HG03558 (cell line): Measurements from ENCODE around the gene FAM187B.

ENCODE experiments used
- ATAC-seq: cut with Tn5 transposase; IDR thresholded peaks from one replicate; pipeline ENCODE4 v1.9.1; 2021; ENCODE audit warnings: moderate number of reproducible peaks; ENCODE audit not compliant: unreplicated experiment; ENCODE audit errors: extremely low read depth

FAM187B gene

DNA sequence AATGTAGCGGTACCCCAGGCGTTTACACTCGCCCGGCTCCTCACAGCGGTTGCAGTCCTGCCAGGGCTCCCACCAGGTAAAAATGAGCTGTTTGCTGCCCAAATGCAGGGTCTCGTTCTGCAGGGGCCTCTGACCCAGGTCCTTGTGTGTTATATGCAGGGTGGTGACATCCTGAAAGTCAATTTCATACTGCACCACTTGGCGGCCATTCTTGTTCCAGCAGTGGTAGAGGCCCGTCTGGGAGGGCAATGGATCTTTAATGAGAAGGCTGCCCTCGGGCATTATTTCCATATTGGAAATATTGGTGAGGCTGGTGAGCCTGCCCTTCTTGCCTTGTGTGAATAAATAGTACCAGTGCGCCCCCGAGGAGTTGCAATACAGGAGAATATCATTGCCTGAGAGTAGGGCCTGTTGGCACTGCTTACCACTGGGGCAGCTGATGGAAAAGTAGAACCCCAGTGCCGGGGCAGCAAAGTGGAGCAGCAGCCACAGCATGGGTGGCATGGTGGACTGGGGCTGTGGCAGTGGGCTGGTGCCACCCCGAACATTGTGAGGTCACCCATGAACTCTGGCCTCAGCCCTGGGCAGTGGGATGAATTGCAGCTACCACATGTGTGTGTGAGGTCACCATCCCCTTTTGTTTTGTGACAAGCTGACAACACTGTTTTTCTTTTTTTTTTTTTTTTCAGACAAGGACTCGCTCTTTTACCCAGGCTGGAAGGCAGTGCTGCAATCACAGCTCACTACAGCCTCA, at the start of gene FAM187B:
Gene FAM187B (minus strand): TSS at position 563 of the 754 bp plus-strand sequence. CDS start 59 bp downstream, at position 504.
- ATAC-seq = no peak

DNA sequence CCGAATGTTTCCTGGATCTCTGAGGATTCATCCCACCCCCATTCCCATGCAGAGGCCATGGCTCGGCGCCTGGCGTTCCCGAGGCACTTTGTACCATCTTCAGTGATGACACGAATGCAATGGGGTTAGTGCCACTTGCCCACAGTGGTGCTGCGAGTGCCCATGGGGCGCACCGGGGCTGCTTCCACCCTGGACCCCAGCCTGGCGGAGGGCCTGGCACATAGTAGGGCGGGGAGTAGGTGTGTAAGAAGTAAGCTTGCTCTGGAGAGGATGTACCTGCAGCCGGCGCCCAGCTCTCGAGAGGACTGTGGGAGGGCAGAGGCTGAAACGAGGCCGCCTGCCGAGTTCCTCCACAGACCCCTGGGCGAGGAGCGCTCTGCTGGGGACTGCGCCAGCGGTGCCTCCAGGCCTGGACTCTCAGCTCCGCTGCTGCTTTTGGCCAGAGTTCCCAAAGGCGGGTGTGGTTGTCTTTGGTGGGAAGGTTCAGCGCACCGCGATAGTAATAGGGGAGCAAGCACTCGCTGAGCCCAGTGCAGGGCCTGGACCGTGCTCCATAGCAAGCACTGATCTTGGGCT, 48.3 kb upstream of the FAM187B start:
- no peak for ATAC-seq

DNA sequence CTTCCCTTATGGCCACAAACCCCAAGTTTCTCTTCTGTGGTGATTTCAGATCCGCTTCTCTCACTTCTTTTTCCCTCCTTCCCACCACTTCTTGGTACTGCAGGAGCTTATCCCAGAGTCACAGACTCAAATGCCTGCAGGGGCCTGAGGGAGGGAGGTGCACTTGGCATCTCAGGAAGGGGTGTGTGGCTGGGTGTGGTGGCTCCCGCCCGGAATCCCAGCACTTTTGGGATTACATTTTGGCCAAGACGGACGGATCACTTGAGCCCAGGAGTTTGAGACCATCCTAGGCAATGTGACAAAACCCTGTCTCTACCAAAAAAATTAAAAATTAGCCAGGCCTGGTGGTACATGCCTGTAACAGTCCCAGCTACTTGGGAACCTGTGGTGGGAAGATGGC, 45.8 kb upstream of the FAM187B start:
- no peak for ATAC-seq

DNA sequence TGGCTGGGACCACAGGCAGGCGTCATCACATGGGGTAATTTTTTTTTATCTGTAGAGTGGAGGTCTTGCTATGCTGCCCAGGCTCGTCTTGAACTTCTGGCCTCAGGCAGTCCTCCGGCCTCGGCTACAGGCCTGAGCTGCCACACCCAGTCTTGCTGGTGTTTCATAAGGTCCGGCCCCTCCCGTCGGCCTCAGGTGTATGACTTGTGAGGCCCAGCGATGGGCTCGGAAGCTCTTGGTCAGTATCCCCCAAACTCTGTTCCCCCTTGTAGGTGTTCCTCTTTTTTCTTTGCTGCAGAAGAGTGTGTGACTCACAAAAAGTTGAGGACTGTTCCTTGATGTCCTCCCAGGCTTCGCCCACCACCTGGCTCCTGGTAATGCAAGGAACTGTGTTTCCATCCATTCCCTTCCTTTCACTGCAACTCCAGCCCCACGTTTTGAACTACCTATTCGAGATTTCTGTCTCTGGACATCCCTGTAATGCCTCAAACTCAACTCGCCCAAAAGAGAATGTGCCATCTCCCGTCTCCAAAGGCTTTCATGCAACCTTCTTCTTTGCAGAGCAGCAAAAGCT, 45.2 kb upstream of the FAM187B start:
- no peak for ATAC-seq

DNA sequence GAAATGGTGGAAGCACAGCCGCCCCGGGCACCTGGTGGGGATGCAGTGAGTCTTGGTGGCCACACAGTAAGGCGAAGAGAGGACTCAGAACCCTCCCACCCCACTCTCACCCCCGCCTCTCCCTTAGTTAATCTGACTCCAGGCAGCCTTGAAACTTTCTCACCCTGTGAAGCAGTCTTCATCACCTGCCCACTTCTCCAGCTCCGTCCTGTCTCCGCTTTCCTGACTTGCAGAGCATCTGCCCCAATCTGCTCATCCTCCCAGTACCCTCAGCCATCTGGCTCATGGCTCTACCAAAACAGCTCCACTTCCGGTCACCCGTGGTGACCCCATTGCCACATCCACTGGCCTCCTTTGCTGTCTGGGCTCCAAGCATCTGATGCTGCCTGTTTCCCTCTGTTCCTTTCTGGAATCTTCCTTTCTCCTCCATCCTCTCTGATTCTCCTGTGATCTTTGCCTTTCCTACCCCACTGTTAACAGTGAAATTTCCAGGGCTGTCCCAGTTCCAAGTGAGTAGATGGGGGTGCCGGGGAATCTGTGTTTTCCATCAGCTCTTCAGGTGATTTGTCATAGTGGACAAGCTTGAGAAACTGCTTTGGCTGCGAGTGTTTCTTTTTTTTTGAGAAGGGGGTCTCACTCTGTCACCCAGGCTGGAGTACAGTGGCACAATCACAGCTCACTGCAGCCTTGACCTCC, 44.6 kb upstream of the FAM187B start:
- no peak for ATAC-seq

DNA sequence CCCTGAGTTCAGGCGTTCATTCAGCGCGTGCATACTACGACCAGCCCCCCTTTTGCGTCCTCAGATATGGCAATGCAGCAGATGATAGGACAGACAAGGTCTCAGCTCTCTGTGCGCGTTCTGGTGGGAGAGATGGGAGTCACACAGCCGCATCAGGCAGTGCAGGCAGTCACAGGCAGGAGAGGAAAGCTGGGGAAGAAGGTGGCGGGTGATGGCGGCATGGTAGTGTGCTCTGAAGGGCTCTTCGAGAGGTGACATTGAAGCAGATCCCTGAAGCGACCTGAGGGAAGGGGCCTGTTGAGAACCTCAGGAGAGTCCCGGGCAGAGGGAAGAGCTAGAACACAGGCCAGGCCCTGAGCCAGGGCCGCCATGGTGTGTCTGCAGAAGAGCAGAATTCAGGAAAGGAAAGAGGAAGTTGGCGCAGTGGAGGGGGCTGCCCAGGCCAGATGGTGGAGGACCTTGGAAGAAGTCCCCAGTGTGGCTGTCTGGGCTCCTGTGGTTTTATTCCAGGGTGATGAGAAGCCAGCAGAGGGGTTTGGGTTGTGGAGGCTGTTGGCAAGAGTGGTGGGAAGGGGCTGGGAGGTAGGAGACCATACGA, 43.7 kb upstream of the FAM187B start:
- no peak for ATAC-seq

DNA sequence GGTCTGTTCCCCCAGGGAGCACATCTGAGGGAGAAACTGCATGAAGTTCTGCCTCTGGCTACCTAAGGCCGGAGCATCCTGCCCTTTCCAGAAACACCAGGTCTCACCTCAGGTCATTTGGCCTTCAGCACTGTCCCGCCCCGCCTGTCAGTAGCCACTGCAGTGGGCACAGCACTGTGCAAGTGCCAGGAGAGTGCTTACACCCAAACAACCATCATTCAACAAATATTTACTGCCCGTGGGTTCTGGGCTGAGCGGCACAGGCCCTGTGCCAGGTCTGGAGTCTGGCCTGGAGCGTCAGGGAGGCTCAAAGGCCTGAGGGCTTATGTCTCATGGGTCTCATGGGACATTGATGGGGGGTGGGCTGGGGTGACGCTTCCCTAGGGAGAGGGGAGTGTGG, 43.0 kb upstream of the FAM187B start:
- no peak for ATAC-seq

DNA sequence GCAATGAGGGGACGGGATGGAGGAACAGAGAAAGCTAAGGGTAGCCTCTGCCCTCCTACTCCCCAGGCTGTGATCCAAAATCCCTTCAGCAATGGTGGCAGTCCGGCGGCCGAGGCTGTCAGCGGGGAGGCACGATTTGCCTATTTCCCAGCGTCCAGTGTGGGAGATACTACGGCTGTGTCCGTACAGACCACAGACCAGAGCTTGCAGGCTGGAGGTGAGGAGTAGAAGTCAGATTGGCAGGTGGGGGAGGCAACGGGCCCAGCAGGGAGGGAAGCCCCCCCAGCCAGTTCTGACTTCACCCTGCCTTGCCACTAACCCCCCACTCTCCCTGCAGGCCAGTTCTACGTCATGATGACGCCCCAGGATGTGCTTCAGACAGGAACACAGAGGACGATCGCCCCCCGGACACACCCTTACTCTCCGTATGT, 41.9 kb upstream of the FAM187B start:
- ATAC-seq = no peak

DNA sequence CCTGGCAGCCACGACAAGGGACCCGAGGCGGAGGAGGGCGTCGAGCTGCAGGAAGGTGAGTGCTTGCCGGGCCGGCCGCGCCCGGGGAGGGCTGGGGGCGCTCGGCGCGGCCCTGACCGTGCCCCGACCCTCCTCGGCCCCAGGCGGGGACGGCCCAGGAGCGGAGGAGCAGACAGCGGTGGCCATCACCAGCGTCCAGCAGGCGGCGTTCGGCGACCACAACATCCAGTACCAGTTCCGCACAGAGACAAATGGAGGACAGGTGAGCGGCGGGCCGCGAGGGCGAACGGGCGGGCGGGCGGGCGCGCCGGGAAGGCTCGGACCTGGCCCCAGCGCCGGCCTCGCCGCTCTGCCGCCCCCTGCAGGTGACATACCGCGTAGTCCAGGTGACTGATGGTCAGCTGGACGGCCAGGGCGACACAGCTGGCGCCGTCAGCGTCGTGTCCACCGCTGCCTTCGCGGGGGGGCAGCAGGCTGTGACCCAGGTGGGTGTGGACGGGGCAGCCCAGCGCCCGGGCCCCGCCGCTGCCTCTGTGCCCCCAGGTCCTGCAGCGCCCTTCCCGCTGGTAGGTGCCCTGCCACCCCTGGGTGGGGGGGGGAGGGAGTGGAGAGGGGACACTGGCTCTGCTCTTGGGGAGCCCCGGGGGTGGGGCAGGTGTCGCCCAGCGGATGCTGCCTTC, 41.0 kb upstream of the FAM187B start:
- peak; percentile 31 for ATAC-seq

DNA sequence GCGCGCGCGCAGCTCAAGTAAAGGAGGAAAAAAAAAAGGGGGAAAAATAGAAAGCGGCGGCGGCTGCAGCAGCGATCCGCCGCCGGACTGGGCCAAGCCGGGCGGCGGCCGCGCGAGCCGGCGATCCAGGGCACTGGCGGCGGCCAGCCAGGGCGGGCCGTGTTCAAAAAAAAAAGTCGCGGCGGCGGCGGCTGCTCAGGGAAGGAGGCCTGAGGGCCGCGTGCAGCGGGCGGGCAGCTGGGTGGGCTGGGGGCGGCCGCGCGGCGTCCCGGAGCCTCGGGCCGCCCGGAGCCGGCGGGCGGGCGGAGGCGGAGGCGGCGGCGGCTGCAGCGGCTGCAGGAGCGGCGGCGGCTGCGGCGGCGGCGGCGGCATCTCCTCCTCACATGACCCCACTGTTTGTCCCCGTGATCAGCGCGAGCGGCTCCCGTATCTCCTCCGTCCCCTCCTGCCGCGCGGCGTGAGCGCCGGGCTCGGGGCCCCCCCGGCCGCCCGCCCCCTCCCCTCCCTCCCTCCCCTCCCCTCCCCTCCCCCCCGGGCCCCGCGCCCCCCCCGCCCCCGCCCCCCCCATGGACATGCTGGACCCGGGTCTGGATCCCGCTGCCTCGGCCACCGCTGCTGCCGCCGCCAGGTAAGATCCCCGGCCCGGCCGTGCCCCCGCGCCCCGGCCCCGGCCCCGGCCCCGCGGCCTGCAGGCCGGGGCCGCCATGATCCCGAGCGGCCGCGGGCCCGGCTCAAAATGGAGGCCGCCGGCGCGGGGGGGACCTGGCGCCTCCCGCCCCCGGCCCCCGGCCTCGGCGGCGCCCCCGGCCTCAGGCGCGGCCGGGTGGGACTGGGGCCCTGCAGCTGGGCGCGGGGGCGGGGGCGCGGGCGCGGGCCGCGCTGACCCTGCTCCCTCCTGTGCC, 40.2 kb upstream of the FAM187B start, which contains the start of gene USF2:
Gene USF2 (plus strand): TSS at position 427 of the 902 bp plus-strand sequence. CDS start 140 bp downstream, at position 567.
- ATAC-seq = peak; percentile 3

DNA sequence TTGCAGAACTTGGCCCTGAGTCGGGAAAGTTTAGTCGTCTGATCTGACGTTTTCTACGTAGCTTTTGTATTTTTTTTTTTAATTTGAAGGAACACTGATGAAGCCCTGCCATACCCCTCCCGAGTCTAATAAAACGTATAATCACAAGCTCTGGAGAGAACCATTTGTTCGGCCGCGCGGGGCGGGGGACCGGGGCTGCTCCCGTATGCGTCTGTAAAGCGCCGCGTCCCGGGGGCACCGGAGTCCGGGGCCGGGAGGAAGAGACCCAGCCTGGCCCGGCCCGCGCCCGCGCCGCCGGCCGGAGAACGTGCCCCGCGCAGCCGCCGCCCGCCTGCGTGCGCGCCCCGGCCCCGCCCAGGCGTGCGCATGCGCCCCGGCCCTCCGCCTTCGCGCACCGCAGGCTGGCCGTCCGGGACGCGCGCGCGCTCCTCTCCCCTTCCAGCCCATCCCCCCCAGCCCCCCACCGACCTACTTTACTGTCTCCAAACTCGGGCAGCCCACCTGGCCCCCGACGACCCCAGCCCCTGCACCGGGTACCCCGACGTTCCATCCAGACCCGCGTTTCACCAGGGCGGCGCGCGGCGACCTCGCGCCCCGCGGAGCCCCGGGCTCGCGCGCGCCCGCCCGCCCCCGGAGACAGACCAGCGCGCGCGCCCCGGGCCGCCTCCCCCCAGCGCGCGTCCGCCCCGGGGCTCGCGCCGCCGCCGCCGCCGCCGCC, 39.4 kb upstream of the FAM187B start:
- ATAC-seq = peak; percentile 9

DNA sequence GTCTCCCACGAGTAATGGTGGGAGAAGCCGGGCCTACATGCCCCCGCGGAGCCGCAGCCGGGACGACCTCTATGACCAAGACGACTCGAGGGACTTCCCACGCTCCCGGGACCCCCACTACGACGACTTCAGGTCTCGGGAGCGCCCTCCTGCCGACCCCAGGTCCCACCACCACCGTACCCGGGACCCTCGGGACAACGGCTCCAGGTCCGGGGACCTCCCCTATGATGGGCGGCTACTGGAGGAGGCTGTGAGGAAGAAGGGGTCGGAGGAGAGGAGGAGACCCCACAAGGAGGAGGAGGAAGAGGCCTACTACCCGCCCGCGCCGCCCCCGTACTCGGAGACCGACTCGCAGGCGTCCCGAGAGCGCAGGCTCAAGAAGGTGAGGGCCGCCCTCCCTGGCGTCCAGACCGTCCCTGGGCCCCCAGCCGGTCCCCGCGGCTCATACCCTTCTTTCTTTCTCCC, 38.8 kb upstream of the FAM187B start:
- ATAC-seq = no peak

DNA sequence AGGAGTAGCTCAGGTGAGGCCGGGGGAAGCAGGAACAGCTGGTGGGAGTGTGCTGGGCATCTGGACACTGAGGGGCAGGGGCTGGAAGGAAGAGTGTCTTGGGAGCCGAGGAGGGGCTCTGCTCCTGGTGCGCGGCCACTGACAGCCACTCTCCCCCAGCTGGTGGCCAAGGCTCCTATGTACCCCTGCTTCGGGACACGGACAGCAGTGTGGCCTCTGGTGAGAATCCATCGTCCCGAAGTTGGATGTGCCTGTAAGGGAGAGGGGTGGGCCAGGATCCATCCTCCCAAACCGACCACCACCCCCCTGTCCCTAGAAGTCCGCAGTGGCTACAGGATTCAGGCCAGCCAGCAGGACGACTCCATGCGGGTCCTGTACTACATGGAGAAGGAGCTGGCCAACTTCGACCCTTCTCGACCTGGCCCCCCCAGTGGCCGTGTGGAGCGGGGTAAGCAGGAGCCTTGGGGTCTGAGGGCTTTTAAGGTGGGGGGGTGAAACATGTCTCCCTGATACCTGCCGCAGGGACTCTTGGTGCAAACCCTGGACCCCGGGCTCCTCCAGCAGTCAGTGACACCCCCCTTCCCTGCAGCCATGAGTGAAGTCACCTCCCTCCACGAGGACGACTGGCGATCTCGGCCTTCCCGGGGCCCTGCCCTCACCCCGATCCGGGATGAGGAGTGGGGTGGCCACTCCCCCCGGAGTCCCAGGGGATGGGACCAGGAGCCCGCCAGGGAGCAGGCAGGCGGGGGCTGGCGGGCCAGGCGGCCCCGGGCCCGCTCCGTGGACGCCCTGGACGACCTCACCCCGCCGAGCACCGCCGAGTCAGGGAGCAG, 38.2 kb upstream of the FAM187B start:
- ATAC-seq = no peak

DNA sequence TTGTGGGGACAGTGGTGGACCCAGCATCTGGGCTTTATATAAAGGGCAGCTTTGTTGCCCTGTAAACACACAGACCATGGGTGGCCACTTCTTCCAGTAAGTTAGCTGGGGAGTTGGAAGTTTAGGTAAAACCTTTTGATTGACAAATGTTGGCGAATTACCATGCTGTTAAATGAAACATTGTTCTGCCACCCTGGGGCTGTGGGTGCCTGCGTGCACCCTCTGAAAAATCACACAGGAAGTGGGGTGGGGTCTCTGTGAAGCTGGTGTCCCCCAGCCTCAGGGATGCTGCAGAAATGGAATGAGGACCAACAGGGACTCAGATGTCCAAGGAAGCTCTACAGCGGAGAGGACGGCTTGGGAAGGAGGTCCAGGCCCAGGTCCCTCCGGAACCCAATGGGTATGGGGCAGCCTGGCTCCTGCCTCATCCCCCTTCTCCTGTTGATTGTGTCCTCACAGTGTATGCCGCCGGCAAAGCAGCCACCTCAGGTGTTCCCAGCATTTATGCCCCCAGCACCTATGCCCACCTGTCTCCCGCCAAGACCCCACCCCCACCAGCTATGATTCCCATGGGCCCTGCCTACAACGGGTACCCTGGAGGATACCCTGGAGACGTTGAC, 37.5 kb upstream of the FAM187B start:
- ATAC-seq = no peak

DNA sequence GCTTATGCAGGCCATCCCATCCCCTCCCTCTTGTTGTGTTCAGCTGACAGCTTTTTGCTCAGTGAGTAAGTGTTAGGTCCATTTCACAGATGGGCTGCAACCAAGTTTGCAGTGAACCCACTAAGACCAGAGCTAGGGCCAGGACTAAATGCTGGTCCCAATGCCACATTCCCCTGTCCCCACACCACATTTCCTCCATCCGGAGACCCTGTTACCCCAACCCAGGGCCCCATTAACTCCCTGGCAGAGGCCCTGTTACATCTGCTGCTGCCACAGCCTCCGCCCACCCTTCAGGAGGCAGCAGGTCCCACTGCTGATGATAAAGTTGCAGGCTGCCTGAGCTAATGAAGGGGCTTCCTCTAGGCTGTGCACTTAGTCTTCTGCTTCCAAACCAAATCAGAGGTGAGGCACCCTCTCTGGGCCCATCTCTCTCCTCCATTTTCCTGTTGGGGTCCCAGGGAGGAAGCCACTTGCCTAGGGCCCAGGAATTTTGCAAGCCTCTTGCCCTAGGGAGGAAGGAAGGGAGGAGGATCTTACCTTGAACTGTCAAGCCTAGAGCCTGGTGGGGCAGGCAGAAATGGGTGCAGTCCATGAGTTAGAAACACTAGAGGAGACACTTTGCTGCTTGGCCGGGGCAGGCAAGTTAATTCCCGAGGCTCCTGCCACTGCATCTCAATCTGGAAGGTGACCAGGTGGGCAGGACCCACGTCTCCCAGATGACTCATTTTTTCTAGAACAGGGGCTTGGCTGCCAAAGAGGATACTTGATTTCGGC, 36.8 kb upstream of the FAM187B start:
- no peak for ATAC-seq
